Liver (tissue), 3 donors: ENCODE measurements around the gene ADCYAP1.

ENCODE experiments used
- CTCF ChIP-seq: fragments of 150-350 bp; IDR thresholded peaks from 2 replicates; pipeline ENCODE4 v1.5.1; 2017; ENCODE audit warnings: improper control_type of control experiment, low read depth, low read length; ENCODE audit not compliant: missing input control
- EGR1 ChIP-seq, 2 donors: IDR thresholded peaks; 2 replicates each; pipeline ENCODE4 v1.6.1; 2016 to 2018; ENCODE audit warnings: antibody characterized with exemption in 2 of 2, low read depth in 2 of 2
- FOXA2 ChIP-seq: IDR thresholded peaks from 2 replicates; pipeline ENCODE4 v1.6.1; 2016; ENCODE audit warnings: antibody characterized with exemption
- GABPA ChIP-seq, 2 donors: IDR thresholded peaks in 1 of 2; conservative IDR thresholded peaks in 1 of 2; 2 replicates each; pipeline ENCODE4 v1.6.1; 2016; ENCODE audit warnings: antibody characterized with exemption in 2 of 2, mild to moderate bottlenecking in 1 of 2, moderate library complexity in 1 of 2
- JUND ChIP-seq, 2 donors: IDR thresholded peaks; 2 replicates each; pipeline ENCODE4 v1.6.1; 2016; ENCODE audit warnings: antibody characterized with exemption in 2 of 2
- NR2F2 ChIP-seq: IDR thresholded peaks from 2 replicates; pipeline ENCODE4 v1.6.1; 2016; ENCODE audit warnings: antibody characterized with exemption
- RAD21 ChIP-seq, 2 donors: IDR thresholded peaks; 2 replicates each; pipeline ENCODE4 v1.6.1; 2016; ENCODE audit warnings: antibody characterized with exemption in 2 of 2, mild to moderate bottlenecking in 2 of 2
- RXRA ChIP-seq, 2 donors: IDR thresholded peaks; 2 replicates each; pipeline ENCODE4 v1.6.1; 2017 to 2018; ENCODE audit warnings: antibody characterized with exemption in 2 of 2, mild to moderate bottlenecking in 1 of 2
- SP1 ChIP-seq: IDR thresholded peaks from 2 replicates; pipeline ENCODE4 v1.6.1; 2018; ENCODE audit warnings: antibody characterized with exemption, mild to moderate bottlenecking
- TAF1 ChIP-seq: conservative IDR thresholded peaks from 2 replicates; pipeline ENCODE4 v1.6.1; 2016; ENCODE audit warnings: antibody characterized with exemption, mild to moderate bottlenecking
- YY1 ChIP-seq: IDR thresholded peaks from 2 replicates; pipeline ENCODE4 v1.6.1; 2016; ENCODE audit warnings: antibody characterized with exemption, mild to moderate bottlenecking
- ZBTB33 ChIP-seq: IDR thresholded peaks from 2 replicates; pipeline ENCODE4 v1.6.1; 2016; ENCODE audit warnings: antibody characterized with exemption
- TF ChIP-seq, protein P1 (sequence below): IDR thresholded peaks from 2 replicates; pipeline ENCODE4 v1.6.1; 2016; ENCODE audit warnings: antibody characterized with exemption
- donor health status: healthy.
- donor health status: healthy.

DNA sequence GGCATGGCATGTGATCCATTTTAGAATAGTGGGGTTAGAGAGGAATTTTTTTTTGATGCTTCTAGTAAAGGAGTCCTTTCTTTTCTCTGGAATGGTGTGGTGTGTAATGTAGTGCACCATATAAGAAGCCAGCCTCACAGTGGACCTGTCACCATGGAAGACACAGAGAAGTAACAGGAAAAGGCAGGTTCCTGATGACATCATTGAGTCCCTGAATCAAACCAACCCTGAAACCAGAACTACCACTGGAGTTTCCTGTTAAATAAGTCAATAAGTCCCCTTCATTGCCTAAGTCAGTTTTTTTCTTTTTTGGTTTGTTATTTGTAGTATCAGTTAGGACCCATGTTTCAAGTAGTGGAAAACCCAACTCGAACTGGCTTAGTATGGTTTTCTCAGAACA is 11.9 kb downstream of the ADCYAP1 start:
- TF ChIP-seq RAD21 (IDR thresholded peaks at IDR 0.05) (no peak), CTCF (no peak), GABPA (IDR thresholded peaks at IDR 0.05 in 1 of 2, conservative IDR thresholded peaks at IDR 0.05 in 1 of 2) (no peak), EGR1 (IDR thresholded peaks at IDR 0.05; ENCODE audit: low read depth in 2 of 2) (no peak), JUND (IDR thresholded peaks at IDR 0.05) (no peak), TAF1 (no peak), ZBTB33 (no peak), FOXA2 (no peak), YY1 (no peak), NR2F2 (no peak), RXRA (IDR thresholded peaks at IDR 0.05) (no peak), SP1 (no peak)
- TF ChIP-seq, protein P1, sequence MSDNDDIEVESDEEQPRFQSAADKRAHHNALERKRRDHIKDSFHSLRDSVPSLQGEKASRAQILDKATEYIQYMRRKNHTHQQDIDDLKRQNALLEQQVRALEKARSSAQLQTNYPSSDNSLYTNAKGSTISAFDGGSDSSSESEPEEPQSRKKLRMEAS = no peak
